Mammary epithelial cell (primary cell): ENCODE measurements around the gene TBC1D22A.

Experiments
- EZH2 ChIP-seq: IDR thresholded peaks from 2 replicates; pipeline ENCODE4 v1.6.1; 2012; ENCODE audit warnings: low read length, inconsistent platforms, borderline replicate concordance
- TF ChIP-seq, protein P1 (sequence below), 2 donors: IDR thresholded peaks in 1 of 2; conservative IDR thresholded peaks in 1 of 2; 2 replicates each; pipeline ENCODE4 v1.5.1; 2011 to 2012; ENCODE audit warnings: inconsistent platforms in 2 of 2, low read length in 2 of 2, mild to moderate bottlenecking in 2 of 2, control low read depth in 1 of 2, low read depth in 1 of 2; ENCODE audit not compliant: insufficient read depth in 1 of 2; ENCODE audit errors: extremely low read depth in 1 of 2

DNA sequence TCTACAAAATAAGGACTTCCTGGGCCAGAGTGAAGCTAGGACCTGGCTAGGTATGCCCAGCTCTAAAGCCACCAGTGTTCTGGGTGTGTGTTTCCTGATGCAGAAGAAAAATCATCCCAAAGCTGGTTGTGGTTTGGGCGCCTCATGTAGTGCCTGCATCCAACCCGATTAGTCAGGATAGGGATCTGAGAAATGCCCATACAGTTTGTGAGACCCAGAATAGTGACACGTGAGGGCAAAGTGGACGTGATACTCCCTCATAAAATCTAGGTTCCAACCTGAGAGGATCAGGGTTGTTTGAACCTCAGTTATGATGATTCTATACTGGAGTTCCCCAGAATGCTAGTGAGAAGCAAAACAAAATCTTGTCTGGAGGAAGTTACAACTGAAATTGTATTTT, 238.4 kb downstream of the TBC1D22A start:
- TF ChIP-seq, protein P1, sequence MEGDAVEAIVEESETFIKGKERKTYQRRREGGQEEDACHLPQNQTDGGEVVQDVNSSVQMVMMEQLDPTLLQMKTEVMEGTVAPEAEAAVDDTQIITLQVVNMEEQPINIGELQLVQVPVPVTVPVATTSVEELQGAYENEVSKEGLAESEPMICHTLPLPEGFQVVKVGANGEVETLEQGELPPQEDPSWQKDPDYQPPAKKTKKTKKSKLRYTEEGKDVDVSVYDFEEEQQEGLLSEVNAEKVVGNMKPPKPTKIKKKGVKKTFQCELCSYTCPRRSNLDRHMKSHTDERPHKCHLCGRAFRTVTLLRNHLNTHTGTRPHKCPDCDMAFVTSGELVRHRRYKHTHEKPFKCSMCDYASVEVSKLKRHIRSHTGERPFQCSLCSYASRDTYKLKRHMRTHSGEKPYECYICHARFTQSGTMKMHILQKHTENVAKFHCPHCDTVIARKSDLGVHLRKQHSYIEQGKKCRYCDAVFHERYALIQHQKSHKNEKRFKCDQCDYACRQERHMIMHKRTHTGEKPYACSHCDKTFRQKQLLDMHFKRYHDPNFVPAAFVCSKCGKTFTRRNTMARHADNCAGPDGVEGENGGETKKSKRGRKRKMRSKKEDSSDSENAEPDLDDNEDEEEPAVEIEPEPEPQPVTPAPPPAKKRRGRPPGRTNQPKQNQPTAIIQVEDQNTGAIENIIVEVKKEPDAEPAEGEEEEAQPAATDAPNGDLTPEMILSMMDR (conservative IDR thresholded peaks at IDR 0.05 in 1 of 2, IDR thresholded peaks at IDR 0.05 in 1 of 2; ENCODE audit: extremely low read depth in 1 of 2, insufficient read depth in 1 of 2, low read depth in 1 of 2, low read length in 2 of 2), result no peak
- TF ChIP-seq EZH2, result no peak
